Measurements from ENCODE around the gene PALD1. TPM values are rescaled to one million over a fixed set of nuclear protein-coding genes. Genes with fewer than 3 reads are reported as not detected.

PALD1 gene
- polyA plus RNA-seq, 6 donors from 2014 or later, result 0.49 to 1.9 (median 0.65) TPM; not detected in 1

- Mint-ChIP-seq H3K36me3 (no peaks in the 10 kb centered on the region), H3K27ac (peak overlapping the region in 4 of 6 donors; percentile 41 to 76 (median 66)), H3K27me3 (no peaks in the 10 kb centered on the region), H3K9me3 (no peaks in the 10 kb centered on the region), H3K4me1 (peaks cover 20 to 47% (median 32%) of the 10 kb centered on the region in 3 donors), H3K4me3 (no peak overlapping the region)
- ATAC-seq (ENCODE audit: low read depth in 2 of 2) (no peak), DNase-seq (no peak)
Observed at GRCh38 chr10:70509757-70510147, 31.2 kb downstream of the PALD1 start.

- Mint-ChIP-seq H3K9me3 (no peaks in the 10 kb centered on the region), H3K27me3 (no peaks in the 10 kb centered on the region), H3K36me3 (no peaks in the 10 kb centered on the region), H3K27ac (no peak overlapping the region), H3K4me1 (peaks cover 20 to 54% (median 37%) of the 10 kb centered on the region in 3 donors), H3K4me3 (peak overlapping the region in 1 of 8 donors; percentile 29)
- ATAC-seq (ENCODE audit: low read depth in 2 of 2) (no peak), DNase-seq (no peak)
Observed at GRCh38 chr10:70510453-70510852, 31.9 kb downstream of the PALD1 start.

- Mint-ChIP-seq H3K4me1 (peaks cover 20 to 58% (median 37%) of the 10 kb centered on the region in 3 donors), H3K27me3 (no peaks in the 10 kb centered on the region), H3K27ac (peak overlapping the region in 1 of 6 donors; percentile 72), H3K36me3 (no peaks in the 10 kb centered on the region), H3K9me3 (no peaks in the 10 kb centered on the region), H3K4me3 (peak overlapping the region in 2 of 8 donors; percentile 29 to 45)
- ATAC-seq (ENCODE audit: low read depth in 2 of 2), result no peak
- no peak for DNase-seq
Observed at GRCh38 chr10:70510904-70511303, 32.3 kb downstream of the PALD1 start.

- Mint-ChIP-seq H3K9me3 (no peaks in the 10 kb centered on the region), H3K27me3 (no peaks in the 10 kb centered on the region), H3K36me3 (no peaks in the 10 kb centered on the region), H3K27ac (peak overlapping the region in 1 of 6 donors; percentile 85), H3K4me3 (no peak overlapping the region), H3K4me1 (peaks cover 20 to 58% (median 37%) of the 10 kb centered on the region in 3 donors)
- DNase-seq (no peak), ATAC-seq (ENCODE audit: low read depth in 2 of 2) (no peak)
Observed at GRCh38 chr10:70512149-70512639, 33.6 kb downstream of the PALD1 start.

GRCh38 chr10:70513848-70514309, 35.3 kb downstream of the PALD1 start:
- Mint-ChIP-seq H3K27ac (no peak overlapping the region), H3K4me3 (peak overlapping the region in 5 of 8 donors; percentile 45 to 82 (median 72)), H3K9me3 (no peaks in the 10 kb centered on the region), H3K36me3 (no peaks in the 10 kb centered on the region), H3K4me1 (peaks cover 11 to 46% (median 25%) of the 10 kb centered on the region in 3 donors), H3K27me3 (no peaks in the 10 kb centered on the region)
- DNase-seq (peak; percentile 29), ATAC-seq (ENCODE audit: low read depth in 2 of 2) (peak; percentile 84 to 97)

GRCh38 chr10:70514591-70514990, 36.0 kb downstream of the PALD1 start:
- no peak for DNase-seq
- H3K27ac Mint-ChIP-seq, result peak overlapping the region in 2 of 6 donors; percentile 33 to 46
- no peaks in the 10 kb centered on the region for H3K36me3 Mint-ChIP-seq
- no peaks in the 10 kb centered on the region for H3K9me3 Mint-ChIP-seq
- peaks cover 5 to 39% (median 20%) of the 10 kb centered on the region in 3 donors for H3K4me1 Mint-ChIP-seq
- H3K27me3 Mint-ChIP-seq, result no peaks in the 10 kb centered on the region
- H3K4me3 Mint-ChIP-seq, result peak overlapping the region in 2 of 8 donors; percentile 7 to 63
- no peak for ATAC-seq (ENCODE audit: low read depth in 2 of 2)

GRCh38 chr10:70515035-70515667, 36.6 kb downstream of the PALD1 start:
- ATAC-seq (ENCODE audit: low read depth in 2 of 2) (no peak), DNase-seq (no peak)
- H3K9me3 Mint-ChIP-seq, result no peaks in the 10 kb centered on the region
- no peaks in the 10 kb centered on the region for H3K36me3 Mint-ChIP-seq
- peak overlapping the region in 1 of 8 donors; percentile 30 for H3K4me3 Mint-ChIP-seq
- peaks cover 5 to 33% (median 20%) of the 10 kb centered on the region in 3 donors for H3K4me1 Mint-ChIP-seq
- H3K27me3 Mint-ChIP-seq, result no peaks in the 10 kb centered on the region
- peak overlapping the region in 2 of 6 donors; percentile 33 to 46 for H3K27ac Mint-ChIP-seq

- Mint-ChIP-seq H3K4me3 (no peak overlapping the region), H3K27me3 (no peaks in the 10 kb centered on the region), H3K36me3 (no peaks in the 10 kb centered on the region), H3K4me1 (peaks cover 5 to 25% (median 16%) of the 10 kb centered on the region in 3 donors), H3K27ac (peak overlapping the region in 2 of 6 donors; percentile 41 to 54), H3K9me3 (no peaks in the 10 kb centered on the region)
- ATAC-seq (ENCODE audit: low read depth in 2 of 2), result no peak
- no peak for DNase-seq
Observed at GRCh38 chr10:70518695-70519094, 40.1 kb downstream of the PALD1 start.

GRCh38 chr10:70523057-70523456, 44.5 kb downstream of the PALD1 start:
- Mint-ChIP-seq H3K27ac (no peak overlapping the region), H3K4me3 (no peak overlapping the region), H3K36me3 (no peaks in the 10 kb centered on the region), H3K9me3 (no peaks in the 10 kb centered on the region), H3K27me3 (no peaks in the 10 kb centered on the region), H3K4me1 (peaks cover 0 to 4% (median 3%) of the 10 kb centered on the region in 3 donors)
- ATAC-seq (ENCODE audit: low read depth in 2 of 2) (no peak), DNase-seq (no peak)

- no peaks in the 10 kb centered on the region for H3K9me3 Mint-ChIP-seq
- H3K36me3 Mint-ChIP-seq, result no peaks in the 10 kb centered on the region
- ATAC-seq (ENCODE audit: low read depth in 2 of 2) (no peak), DNase-seq (no peak)
- no peaks in the 10 kb centered on the region for H3K27me3 Mint-ChIP-seq
- H3K27ac Mint-ChIP-seq, result no peak overlapping the region
- peaks cover 0 to 4% (median 3%) of the 10 kb centered on the region in 3 donors for H3K4me1 Mint-ChIP-seq
- peak overlapping the region in 1 of 8 donors; percentile 59 for H3K4me3 Mint-ChIP-seq
Observed at GRCh38 chr10:70523549-70523948, 45.0 kb downstream of the PALD1 start.

- no peaks in the 10 kb centered on the region for H3K9me3 Mint-ChIP-seq
- H3K27ac Mint-ChIP-seq, result peak overlapping the region in 1 of 6 donors; percentile 54
Observed at GRCh38 chr10:70528314-70528713, 49.7 kb downstream of the PALD1 start.

GRCh38 chr10:70528741-70529362, 50.3 kb downstream of the PALD1 start:
- no peaks in the 10 kb centered on the region for H3K36me3 Mint-ChIP-seq
- no peaks in the 10 kb centered on the region for H3K9me3 Mint-ChIP-seq
- H3K27ac Mint-ChIP-seq, result peak overlapping the region in 1 of 6 donors; percentile 75
- peaks cover 0 to 6% (median 4%) of the 10 kb centered on the region in 3 donors for H3K4me1 Mint-ChIP-seq
- ATAC-seq (ENCODE audit: low read depth in 2 of 2), result no peak
- H3K4me3 Mint-ChIP-seq, result no peak overlapping the region
- H3K27me3 Mint-ChIP-seq, result no peaks in the 10 kb centered on the region
- DNase-seq, result no peak

More at GRCh38 chr10:70528314-70528713, 49.7 kb downstream of the PALD1 start:
- Mint-ChIP-seq H3K36me3 (no peaks in the 10 kb centered on the region), H3K4me3 (no peak overlapping the region), H3K27me3 (no peaks in the 10 kb centered on the region), H3K4me1 (peaks cover 0 to 6% (median 4%) of the 10 kb centered on the region in 3 donors)
- DNase-seq (no peak), ATAC-seq (ENCODE audit: low read depth in 2 of 2) (no peak)

GRCh38 chr10:70529848-70530247, 51.3 kb downstream of the PALD1 start:
- Mint-ChIP-seq H3K9me3 (no peaks in the 10 kb centered on the region), H3K4me1 (peaks cover 0 to 6% (median 4%) of the 10 kb centered on the region in 3 donors), H3K36me3 (no peaks in the 10 kb centered on the region), H3K27ac (no peak overlapping the region), H3K4me3 (no peak overlapping the region), H3K27me3 (no peaks in the 10 kb centered on the region)
- DNase-seq (no peak), ATAC-seq (ENCODE audit: low read depth in 2 of 2) (no peak)

- no peak overlapping the region for H3K4me3 Mint-ChIP-seq
- H3K36me3 Mint-ChIP-seq, result no peaks in the 10 kb centered on the region
- ATAC-seq (ENCODE audit: low read depth in 2 of 2) (no peak), DNase-seq (no peak)
- no peak overlapping the region for H3K27ac Mint-ChIP-seq
- no peaks in the 10 kb centered on the region for H3K9me3 Mint-ChIP-seq
- peaks cover 0 to 6% (median 4%) of the 10 kb centered on the region in 3 donors for H3K4me1 Mint-ChIP-seq
- no peaks in the 10 kb centered on the region for H3K27me3 Mint-ChIP-seq
Observed at GRCh38 chr10:70530315-70530714, 51.7 kb downstream of the PALD1 start.
